T-helper 17 cell (primary cell): Measurements from ENCODE around the gene ALPP. TPM values are rescaled to one million over a fixed set of nuclear protein-coding genes. Genes with fewer than 3 reads are reported as not detected.

Experiments
- ATAC-seq: fragments of 150-1000 bp; cut with Tn5 transposase; 2 replicates; pipeline ENCODE4 v1.10.0; 2021; ENCODE audit warnings: mild to moderate bottlenecking, moderate library complexity
- DNase-seq, 3 donors: peaks; one replicate each; pipeline versions ENCODE4 v3.0.0 to v3.0.0-alpha.2; 2020 to 2021
- H3K9me3 ChIP-seq: one replicate; pipeline ENCODE4 v1.7.0; 2013; ENCODE audit warnings: low read length, mild to moderate bottlenecking; ENCODE audit not compliant: control insufficient read depth, poor library complexity, severe bottlenecking
- H3K27ac Mint-ChIP-seq: one replicate; pipeline ENCODE4 v1.8.0; 2022; ENCODE audit warnings: mild to moderate bottlenecking, moderate library complexity, mixed read lengths
- H3K27me3 Mint-ChIP-seq: one replicate; pipeline ENCODE4 v1.8.0; 2022; ENCODE audit warnings: mixed read lengths
- H3K36me3 Mint-ChIP-seq: one replicate; pipeline ENCODE4 v1.8.0; 2022; ENCODE audit warnings: low read depth, mixed read lengths
- H3K4me1 Mint-ChIP-seq: one replicate; pipeline ENCODE4 v1.8.0; 2022; ENCODE audit warnings: mild to moderate bottlenecking, mixed read lengths
- H3K4me3 Mint-ChIP-seq: one replicate; pipeline ENCODE4 v1.8.0; 2022; ENCODE audit warnings: mild to moderate bottlenecking, moderate library complexity, mixed read lengths
- total RNA-seq, 4 donors: library from RNA in 2 of 4; stranded (reverse) in 2 of 4; gene quantifications; one replicate each; pipeline ENCODE4 v1.2.3 and lab custom pipeline; 2022 to 2026

The ALPP gene
- total RNA-seq, 2 donors from 2014 or later = 0.29 to 0.45 TPM

DNA sequence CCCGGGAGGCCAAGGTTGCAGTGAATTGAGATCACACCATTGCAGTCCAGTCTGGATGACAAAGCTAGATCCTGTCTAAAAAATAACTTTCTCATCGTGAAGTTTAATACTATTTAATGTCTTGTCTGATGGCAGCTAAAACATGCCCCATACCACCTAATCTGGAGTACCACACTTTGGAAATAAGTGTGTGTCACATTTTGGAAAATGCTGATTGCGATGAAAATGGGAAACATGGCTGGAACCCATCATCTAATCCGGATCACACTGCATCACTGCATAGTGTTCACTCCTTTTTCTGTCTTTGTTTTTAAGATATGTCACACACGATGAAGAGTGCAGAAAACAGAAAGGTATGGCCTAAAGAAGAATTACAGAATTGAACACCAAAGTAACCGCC is 31.2 kb upstream of the ALPP start:
- H3K27me3 Mint-ChIP-seq = no peaks in the 10 kb centered on the region
- DNase-seq = no peak
- no peak for ATAC-seq
- H3K36me3 Mint-ChIP-seq = no peaks in the 10 kb centered on the region
- no peak overlapping the region for H3K4me3 Mint-ChIP-seq
- no peaks in the 10 kb centered on the region for H3K9me3 ChIP-seq
- no peak overlapping the region for H3K27ac Mint-ChIP-seq
- peaks cover 8% of the 10 kb centered on the region for H3K4me1 Mint-ChIP-seq

DNA sequence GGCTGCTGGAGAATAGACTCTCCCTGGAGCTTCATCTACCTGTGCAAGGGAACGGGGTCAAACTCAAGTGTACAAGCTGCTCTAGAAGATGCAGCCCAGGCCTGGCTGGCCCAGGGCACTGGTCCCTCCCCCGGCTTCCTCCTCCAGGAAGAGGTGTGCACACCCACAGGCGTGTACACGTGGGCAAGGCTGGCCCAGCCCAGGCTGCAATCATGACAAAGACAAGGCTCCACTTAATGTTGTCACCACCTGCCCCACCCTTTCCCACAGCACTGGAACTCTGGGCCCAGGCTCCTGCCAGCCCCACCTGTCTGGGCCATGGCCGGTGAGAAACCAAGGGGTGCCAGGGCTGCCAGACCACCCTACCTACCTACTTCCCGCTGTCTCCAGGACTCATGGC is 29.6 kb upstream of the ALPP start:
- Mint-ChIP-seq H3K4me3 (no peak overlapping the region), H3K4me1 (peaks cover 8% of the 10 kb centered on the region), H3K27me3 (peaks cover 10% of the 10 kb centered on the region), H3K36me3 (no peaks in the 10 kb centered on the region), H3K27ac (no peak overlapping the region)
- ATAC-seq = peak; percentile 56
- H3K9me3 ChIP-seq = no peaks in the 10 kb centered on the region
- no peak for DNase-seq

DNA sequence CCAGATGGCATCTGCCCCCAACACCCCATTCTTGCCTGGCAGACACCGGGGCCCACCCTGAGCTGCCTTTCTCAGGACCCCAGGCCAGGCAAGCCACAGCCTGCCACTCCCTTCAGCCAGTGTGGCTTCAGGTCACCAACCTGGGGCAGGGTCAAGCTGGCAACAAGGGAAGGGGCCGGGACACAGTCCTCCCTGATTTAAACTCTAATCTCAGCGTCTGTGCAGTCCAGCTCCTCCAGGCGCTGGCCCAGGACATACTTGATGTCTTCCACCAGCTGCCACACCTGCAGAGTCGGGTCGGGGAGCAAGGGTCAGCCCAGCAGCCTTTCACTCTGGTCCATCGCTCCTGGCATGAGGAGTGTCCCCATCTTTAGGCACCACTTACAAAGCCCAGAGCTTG is 29.0 kb upstream of the ALPP start:
- H3K27me3 Mint-ChIP-seq = peaks cover 15% of the 10 kb centered on the region
- no peak for ATAC-seq
- H3K4me1 Mint-ChIP-seq = peaks cover 8% of the 10 kb centered on the region
- H3K9me3 ChIP-seq = no peaks in the 10 kb centered on the region
- no peak for DNase-seq
- no peak overlapping the region for H3K4me3 Mint-ChIP-seq
- no peaks in the 10 kb centered on the region for H3K36me3 Mint-ChIP-seq
- H3K27ac Mint-ChIP-seq = no peak overlapping the region

DNA sequence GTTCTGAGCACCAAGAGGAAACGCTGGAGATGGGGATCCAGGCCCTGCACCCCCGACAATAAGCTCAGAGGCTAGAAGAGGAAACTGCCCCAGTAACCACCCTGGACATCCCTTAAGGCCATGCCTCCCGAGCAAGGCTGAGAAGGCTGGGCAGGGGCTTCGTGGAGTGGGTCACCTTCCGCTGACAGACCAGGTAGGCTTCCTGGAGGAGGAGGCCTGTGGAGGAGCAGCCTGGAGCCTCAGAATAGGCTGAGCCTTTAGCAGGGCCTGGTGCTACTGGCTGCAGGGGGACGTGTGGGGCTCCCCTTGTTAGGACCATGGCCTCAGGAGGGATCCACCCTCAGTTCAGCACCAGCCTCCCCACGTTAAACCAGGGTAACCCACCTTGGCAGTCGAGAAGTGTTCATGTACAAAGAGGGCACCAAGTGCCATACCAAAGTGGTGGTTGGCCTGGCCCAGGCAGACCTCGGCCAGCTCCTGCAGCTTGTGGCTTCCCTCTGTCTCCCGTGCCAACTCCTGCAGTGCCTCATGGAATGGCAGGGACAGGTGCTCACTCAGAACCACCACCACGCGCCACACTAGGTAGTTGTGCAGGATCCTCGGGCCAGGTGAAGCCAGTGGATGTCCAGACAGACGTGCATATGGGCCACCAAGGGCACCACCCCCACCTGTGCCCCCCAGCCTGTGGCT is 28.5 kb upstream of the ALPP start:
- peaks cover 20% of the 10 kb centered on the region for H3K27me3 Mint-ChIP-seq
- H3K9me3 ChIP-seq = no peaks in the 10 kb centered on the region
- ATAC-seq (no peak), DNase-seq (no peak)
- H3K36me3 Mint-ChIP-seq = no peaks in the 10 kb centered on the region
- H3K4me3 Mint-ChIP-seq = peak overlapping the region; percentile 58
- H3K27ac Mint-ChIP-seq = no peak overlapping the region
- peaks cover 8% of the 10 kb centered on the region for H3K4me1 Mint-ChIP-seq

DNA sequence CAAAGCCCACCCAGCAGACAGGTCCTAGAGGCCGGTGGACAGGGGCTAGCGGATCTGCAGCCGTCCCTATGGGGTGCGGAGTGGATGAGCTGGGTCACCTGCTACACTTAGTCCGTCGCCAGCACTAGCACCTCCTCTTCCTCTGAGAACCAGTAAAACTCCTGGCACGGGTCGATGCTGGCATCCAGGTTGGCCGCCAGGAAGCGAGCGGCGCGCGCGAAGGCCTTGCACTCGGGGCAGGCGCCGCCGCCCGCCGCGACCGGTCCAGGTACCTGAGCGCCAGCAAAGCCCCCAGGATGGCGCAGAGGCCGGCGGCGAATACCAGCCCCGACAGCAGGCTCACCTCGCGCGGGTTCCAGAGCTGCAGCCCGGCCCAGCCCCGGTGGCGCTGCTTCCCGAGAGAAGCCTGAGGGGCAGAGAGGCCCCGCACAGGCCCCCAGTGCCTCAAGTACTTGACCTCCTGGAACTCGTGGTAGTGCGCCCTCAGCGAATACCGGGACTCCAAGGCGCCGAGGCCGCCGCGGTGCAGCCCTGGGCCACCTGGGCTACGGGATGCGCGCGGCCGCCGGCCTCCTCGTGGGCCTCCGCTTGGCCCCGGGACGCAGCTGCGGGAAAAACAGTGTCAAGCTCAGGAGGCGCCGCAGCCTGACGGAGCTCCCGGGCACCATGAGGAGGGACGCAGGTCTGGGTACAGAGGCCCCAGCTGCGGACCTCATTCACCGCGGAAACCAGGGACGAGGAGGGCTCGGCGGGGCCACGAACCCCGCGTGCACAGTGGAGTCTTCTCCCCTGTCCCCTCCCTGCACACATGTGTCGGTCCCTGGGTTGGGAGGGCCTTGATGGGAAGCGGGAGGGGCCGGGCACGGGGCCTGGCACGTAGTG is 27.5 kb upstream of the ALPP start:
- Mint-ChIP-seq H3K27me3 (peaks cover 22% of the 10 kb centered on the region), H3K36me3 (no peaks in the 10 kb centered on the region), H3K27ac (no peak overlapping the region), H3K4me3 (peak overlapping the region; percentile 58), H3K4me1 (peaks cover 8% of the 10 kb centered on the region)
- no peaks in the 10 kb centered on the region for H3K9me3 ChIP-seq
- DNase-seq (no peak), ATAC-seq (no peak)

DNA sequence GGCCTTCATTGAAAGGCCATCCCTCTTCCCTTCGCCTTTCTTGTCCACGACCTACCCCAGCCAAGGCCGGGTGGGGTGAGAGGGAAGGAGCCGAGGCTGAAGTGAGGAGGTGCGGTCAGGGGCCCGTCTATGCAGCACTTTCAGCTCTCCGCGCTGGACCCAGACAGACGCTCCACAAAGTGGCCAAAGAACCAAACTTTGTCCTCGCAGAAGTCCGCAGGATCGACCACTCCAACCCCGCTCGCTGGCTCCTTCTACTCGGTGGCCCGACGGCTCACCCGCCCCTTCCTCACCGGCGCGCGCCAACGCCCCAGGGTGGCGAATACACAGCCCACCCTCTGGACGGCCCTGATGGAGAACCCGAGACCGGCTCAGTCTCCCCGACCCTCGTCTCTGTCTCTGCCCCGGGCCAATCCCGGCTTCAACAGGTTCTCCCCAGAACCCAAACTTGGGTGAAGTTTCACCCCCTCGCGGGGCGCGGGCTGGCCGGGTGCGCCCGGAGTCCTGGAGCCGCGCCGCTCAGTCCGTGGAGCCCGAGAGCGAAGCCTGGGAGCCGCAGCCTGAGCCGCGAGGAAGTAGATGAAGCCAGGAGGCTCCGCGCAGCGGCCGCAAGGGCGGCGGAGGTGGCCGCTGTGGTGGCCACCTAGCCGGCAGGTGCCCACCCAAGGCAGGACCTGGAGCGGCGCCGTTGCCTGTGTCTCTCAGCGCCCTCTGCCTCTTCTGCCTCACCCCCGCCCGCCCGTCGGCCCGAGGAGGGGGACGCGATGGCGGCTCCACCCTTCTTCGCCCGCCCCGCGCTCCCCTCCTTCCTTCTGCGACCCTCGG is 26.7 kb upstream of the ALPP start:
- no peak for ATAC-seq
- DNase-seq = no peak
- peaks cover 29% of the 10 kb centered on the region for H3K27me3 Mint-ChIP-seq
- peaks cover 8% of the 10 kb centered on the region for H3K4me1 Mint-ChIP-seq
- no peak overlapping the region for H3K4me3 Mint-ChIP-seq
- H3K9me3 ChIP-seq = no peaks in the 10 kb centered on the region
- no peaks in the 10 kb centered on the region for H3K36me3 Mint-ChIP-seq
- no peak overlapping the region for H3K27ac Mint-ChIP-seq

DNA sequence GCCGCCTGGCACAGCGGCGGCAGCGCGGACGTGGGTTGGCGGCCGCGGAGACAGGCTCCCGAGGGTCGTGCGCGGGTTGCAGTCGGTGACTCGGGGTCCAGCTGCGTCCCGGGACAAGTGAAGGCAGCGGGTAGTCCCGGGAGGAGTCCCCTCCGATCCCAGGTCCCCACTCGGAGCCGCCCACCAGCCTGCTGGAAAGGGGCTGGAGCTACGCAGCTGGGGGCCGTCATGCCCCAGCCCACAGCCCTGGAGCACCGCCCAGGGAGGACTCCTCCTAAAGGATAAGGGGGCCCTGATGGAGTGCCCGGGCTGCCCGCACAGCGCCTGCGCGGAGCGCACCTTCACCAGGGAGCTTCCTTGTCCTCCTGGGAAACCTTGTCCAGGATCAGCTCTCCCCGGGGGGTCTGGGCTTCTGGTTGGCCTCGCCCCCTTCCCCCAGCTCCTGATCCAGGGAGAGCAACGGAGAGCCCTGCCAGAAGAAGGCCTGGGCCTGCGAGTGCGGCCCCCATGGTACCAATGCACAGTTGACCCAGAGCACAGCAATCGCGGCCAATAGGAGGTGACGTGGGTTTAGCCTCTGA is 25.9 kb upstream of the ALPP start:
- no peak for DNase-seq
- H3K4me3 Mint-ChIP-seq = no peak overlapping the region

DNA sequence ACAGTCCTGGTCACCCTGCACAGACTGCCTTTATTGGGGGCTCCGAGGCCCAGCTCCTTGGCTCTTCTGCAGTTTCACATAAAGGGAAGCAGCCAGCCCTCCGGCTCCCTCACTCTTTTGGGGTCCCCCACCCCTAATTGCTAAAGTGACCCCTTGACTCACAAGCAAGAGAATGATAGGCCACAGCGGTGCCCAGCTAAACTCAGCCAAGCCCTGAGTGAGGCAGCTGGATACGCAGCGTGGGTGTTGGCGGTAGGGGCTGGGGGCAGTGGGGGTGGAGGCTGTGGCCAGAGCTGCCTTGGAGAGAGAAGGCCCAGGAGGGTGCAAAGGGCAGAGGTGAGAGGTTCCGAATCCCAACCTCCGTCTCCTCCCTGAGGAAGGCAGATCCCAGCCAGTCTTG is 25.5 kb upstream of the ALPP start:
- no peak overlapping the region for H3K4me3 Mint-ChIP-seq
- no peak for DNase-seq
- no peak for ATAC-seq
- H3K27ac Mint-ChIP-seq = no peak overlapping the region
- H3K4me1 Mint-ChIP-seq = peaks cover 8% of the 10 kb centered on the region
- no peaks in the 10 kb centered on the region for H3K9me3 ChIP-seq
- peaks cover 30% of the 10 kb centered on the region for H3K27me3 Mint-ChIP-seq
- no peaks in the 10 kb centered on the region for H3K36me3 Mint-ChIP-seq

More for the DNA sequence above, 25.9 kb upstream of the ALPP start:
- Mint-ChIP-seq H3K36me3 (no peaks in the 10 kb centered on the region), H3K27ac (no peak overlapping the region), H3K4me1 (peaks cover 8% of the 10 kb centered on the region), H3K27me3 (peaks cover 30% of the 10 kb centered on the region)
- no peaks in the 10 kb centered on the region for H3K9me3 ChIP-seq
- ATAC-seq = no peak

DNA sequence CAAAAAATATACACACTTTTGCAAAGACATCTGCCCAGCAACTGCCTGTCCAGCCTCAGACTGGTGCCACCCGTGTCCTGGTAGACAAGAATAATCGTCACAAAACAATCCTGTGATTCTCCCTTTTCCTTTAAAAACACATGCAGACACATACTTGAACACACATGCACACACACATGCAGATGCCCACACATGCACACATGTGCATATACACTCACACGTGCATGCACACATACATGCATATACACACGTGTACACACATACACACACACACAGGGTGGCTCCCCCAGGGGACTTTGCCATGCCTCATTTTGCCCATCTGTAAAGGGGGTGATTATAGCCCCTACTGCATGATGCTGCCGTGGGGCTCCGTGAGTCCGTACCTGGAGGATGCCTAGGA is 24.9 kb upstream of the ALPP start:
- H3K27me3 Mint-ChIP-seq = peaks cover 30% of the 10 kb centered on the region
- ATAC-seq (no peak), DNase-seq (no peak)
- no peaks in the 10 kb centered on the region for H3K36me3 Mint-ChIP-seq
- H3K9me3 ChIP-seq = no peaks in the 10 kb centered on the region
- no peak overlapping the region for H3K4me3 Mint-ChIP-seq
- peaks cover 8% of the 10 kb centered on the region for H3K4me1 Mint-ChIP-seq
- H3K27ac Mint-ChIP-seq = no peak overlapping the region

DNA sequence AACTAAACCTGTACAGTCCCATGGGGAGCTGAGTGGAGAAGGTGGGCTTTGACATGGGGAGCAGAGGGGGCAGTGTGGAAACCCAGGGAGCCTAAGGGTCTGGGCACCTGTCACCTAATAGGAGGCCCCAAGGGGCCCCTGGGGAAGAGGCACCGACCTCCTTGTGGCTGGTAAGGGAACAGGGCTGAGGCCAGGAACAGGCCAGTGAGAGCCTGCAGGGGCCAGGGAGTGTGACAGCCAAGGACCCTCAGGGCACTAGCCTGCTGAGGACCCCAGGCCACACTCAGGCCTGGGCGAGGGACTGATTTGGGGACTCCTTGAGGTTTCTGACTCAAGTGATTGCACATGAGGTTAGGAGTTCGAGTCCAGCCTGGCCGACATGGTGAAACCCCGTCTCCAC is 24.5 kb upstream of the ALPP start:
- peaks cover 30% of the 10 kb centered on the region for H3K27me3 Mint-ChIP-seq
- H3K27ac Mint-ChIP-seq = no peak overlapping the region
- ATAC-seq (no peak), DNase-seq (no peak)
- no peaks in the 10 kb centered on the region for H3K9me3 ChIP-seq
- no peak overlapping the region for H3K4me3 Mint-ChIP-seq
- H3K4me1 Mint-ChIP-seq = peaks cover 4% of the 10 kb centered on the region
- no peaks in the 10 kb centered on the region for H3K36me3 Mint-ChIP-seq

DNA sequence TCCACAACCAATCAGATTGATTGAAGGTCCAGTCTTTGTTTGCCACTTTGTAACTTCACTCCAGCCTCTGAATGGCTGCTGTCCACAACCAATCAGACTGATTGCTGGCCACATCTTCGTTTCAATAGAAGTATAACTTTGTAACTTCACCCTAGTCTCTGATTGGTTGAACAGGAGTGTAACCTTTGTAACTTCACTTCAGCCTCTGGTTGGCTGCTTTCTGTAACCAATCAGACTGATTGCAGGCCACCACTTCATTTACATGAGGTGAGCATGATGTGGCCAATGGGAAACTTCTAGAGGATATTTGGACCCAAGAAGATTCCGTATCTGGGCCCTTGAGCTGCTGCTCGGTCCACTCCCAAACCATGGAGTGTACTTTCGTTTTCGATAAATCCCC is 16.9 kb upstream of the ALPP start:
- DNase-seq = no peak
- no peaks in the 10 kb centered on the region for H3K36me3 Mint-ChIP-seq
- no peak overlapping the region for H3K4me3 Mint-ChIP-seq
- H3K4me1 Mint-ChIP-seq = peaks cover 12% of the 10 kb centered on the region
- ATAC-seq = no peak
- no peak overlapping the region for H3K27ac Mint-ChIP-seq
- H3K27me3 Mint-ChIP-seq = peaks cover 4% of the 10 kb centered on the region
- H3K9me3 ChIP-seq = no peaks in the 10 kb centered on the region

DNA sequence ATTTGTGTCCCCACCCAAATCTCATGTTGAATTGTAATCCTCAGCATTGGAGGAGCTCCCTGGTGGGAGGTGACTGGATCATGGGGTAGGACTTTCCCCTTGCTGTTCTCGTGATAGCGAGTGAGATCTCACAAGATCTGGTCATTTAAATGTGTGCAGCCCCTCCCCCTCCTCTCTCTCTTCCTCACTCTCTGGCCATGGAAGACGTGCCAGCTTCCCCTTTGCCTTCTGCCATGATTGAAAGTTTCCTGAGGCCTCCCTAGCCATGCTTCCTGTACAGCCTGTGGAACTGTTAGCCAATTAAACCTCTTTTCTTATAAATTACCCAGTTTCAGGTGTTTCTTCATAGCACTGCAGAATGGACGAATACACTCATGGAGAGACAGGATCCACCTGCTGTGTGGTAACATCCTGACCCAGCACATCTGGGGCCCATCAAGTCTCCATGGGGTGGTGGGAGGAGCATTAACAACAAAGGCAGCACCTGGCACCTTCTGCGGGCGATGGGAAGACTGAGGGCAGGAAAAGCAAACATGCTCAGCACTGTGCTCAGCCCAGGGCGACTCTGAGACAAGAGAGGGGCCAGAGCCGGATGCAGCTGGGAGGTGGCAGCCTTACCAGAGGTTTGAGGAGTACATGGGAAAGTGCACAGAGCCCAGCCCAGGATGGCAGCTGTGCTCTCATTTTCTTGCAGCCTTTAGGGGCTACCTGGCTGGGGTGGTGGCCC is 16.2 kb upstream of the ALPP start:
- ATAC-seq (no peak), DNase-seq (no peak)
- no peak overlapping the region for H3K27ac Mint-ChIP-seq
- H3K9me3 ChIP-seq = no peaks in the 10 kb centered on the region
- H3K4me3 Mint-ChIP-seq = peak overlapping the region; percentile 65
- peaks cover 12% of the 10 kb centered on the region for H3K4me1 Mint-ChIP-seq
- H3K36me3 Mint-ChIP-seq = no peaks in the 10 kb centered on the region
- no peaks in the 10 kb centered on the region for H3K27me3 Mint-ChIP-seq
